ENCODE data around the gene BBIP1.

DNA sequence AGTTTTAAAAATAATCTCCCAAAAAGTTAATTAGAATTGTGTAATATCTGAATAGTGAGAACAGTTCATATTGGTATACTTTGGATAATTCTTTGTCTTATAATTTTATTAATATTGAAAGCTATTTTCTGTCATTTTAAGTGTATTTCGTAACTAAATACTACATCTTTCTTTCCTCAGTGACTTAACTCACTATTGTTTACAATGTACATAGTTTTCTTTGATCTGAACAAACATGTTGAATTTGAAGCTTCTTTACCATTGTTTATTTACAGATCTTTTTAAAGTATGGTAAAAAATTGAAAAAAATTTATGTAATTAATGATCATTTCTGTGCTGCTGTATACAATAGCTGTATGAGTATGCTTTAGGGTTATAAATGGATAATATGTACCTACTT, 42.2 kb downstream of the BBIP1 start:
- no peak for TF ChIP-seq CTCF (conservative IDR thresholded peaks at IDR 0.05; ENCODE audit: low read length)
- no peak for TF ChIP-seq EZH2phosphoT487 (IDR thresholded peaks at IDR 0.05; ENCODE audit: borderline replicate concordance, low read depth, low read length)
